Peyer's patch (tissue), 4 donors: ENCODE data around the gene SHISA9.

ENCODE experiments used
- POLR2A ChIP-seq, 2 donors: fragments of 450-650 bp; IDR thresholded peaks; one replicate each; pipeline ENCODE4 v1.5.1; 2017; ENCODE audit warnings: antibody characterized with exemption in 2 of 2, mild to moderate bottlenecking in 2 of 2, moderate library complexity in 2 of 2
- TF ChIP-seq, protein P1 (sequence below), 6 experiments: fragments of 450-650 bp in 4 of 6; fragments of 200-600 bp in 2 of 6; sonication (generic) in 1 of 6; IDR thresholded peaks; one replicate each; pipeline ENCODE4 v1.5.1; 2017 to 2019; ENCODE audit warnings: antibody characterized with exemption in 6 of 6, mild to moderate bottlenecking in 3 of 6, moderate library complexity in 1 of 6

DNA sequence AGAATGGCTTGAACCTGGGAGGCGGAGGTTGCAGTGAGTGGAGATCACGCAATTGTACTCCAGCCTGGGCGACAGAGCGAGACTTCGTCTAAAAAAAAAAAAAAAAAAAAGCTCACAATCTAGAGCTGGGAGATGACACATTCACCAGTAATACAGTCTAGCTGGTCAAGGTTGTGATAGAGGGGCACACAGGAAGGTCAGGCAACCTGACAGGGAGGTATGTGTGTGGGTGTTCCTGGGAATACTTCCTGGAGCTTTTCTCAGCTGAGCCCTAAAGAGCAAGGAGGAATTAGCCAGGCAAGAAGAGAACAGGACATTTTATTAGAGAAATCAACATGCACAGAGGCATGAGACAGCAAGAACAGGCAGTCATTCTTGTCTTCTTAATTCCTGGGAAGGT, 216.7 kb downstream of the SHISA9 start:
- TF ChIP-seq, protein P1, sequence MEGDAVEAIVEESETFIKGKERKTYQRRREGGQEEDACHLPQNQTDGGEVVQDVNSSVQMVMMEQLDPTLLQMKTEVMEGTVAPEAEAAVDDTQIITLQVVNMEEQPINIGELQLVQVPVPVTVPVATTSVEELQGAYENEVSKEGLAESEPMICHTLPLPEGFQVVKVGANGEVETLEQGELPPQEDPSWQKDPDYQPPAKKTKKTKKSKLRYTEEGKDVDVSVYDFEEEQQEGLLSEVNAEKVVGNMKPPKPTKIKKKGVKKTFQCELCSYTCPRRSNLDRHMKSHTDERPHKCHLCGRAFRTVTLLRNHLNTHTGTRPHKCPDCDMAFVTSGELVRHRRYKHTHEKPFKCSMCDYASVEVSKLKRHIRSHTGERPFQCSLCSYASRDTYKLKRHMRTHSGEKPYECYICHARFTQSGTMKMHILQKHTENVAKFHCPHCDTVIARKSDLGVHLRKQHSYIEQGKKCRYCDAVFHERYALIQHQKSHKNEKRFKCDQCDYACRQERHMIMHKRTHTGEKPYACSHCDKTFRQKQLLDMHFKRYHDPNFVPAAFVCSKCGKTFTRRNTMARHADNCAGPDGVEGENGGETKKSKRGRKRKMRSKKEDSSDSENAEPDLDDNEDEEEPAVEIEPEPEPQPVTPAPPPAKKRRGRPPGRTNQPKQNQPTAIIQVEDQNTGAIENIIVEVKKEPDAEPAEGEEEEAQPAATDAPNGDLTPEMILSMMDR (IDR thresholded peaks at IDR 0.05) = no peak
- no peak for TF ChIP-seq POLR2A (IDR thresholded peaks at IDR 0.05)
